MCF 10A (cell line): ENCODE measurements around the gene FASTK. TPM values are rescaled to one million over a fixed set of nuclear protein-coding genes. Genes with fewer than 3 reads are reported as not detected.

Experiments
- Bru-seq: library from RNA; stranded (reverse); fragments of 400-500 nt; gene quantifications from one replicate; lab custom pipeline; 2021; lab: Mats Ljungman, UMichigan
- BruChase-seq, 2 experiments: library from RNA; stranded (reverse); fragments of 400-500 nt; gene quantifications; one replicate each; lab custom pipeline; 2021; lab: Mats Ljungman, UMichigan
- BruUV-seq: library from RNA; stranded (reverse); fragments of 400-500 nt; replicated peaks from 2 replicates; lab custom pipeline; 2021; lab: Mats Ljungman, UMichigan
- CTCF ChIA-PET: fragments of 300-600 bp; sonication (Branson Sonifier 250); formaldehyde crosslinking; extraction: SDS; loops from one replicate; lab custom pipeline; 2021; ENCODE audit warnings: antibody characterized with exemption, inconsistent platforms; lab: Yijun Ruan, JAX
- POLR2A ChIA-PET: fragments of 300-600, 350-650 bp; sonication (Branson Sonifier 250); formaldehyde crosslinking; extraction: SDS; loops from one replicate; lab custom pipeline; 2020; ENCODE audit warnings: antibody characterized with exemption, inconsistent platforms; lab: Yijun Ruan, JAX
- DNase-seq: peaks from one replicate; pipeline ENCODE4 v3.0.0-alpha.2; 2018; ENCODE audit not compliant: unreplicated experiment
- H3K27ac Mint-ChIP-seq: one replicate; pipeline ENCODE4 v1.8.0; 2022; ENCODE audit warnings: mild to moderate bottlenecking, low read depth, mixed read lengths; ENCODE audit not compliant: unreplicated experiment
- H3K27me3 Mint-ChIP-seq: one replicate; pipeline ENCODE4 v1.8.0; 2022; ENCODE audit warnings: mixed read lengths; ENCODE audit not compliant: insufficient read depth, unreplicated experiment
- H3K36me3 Mint-ChIP-seq: one replicate; pipeline ENCODE4 v1.8.0; 2022; ENCODE audit warnings: mild to moderate bottlenecking, moderate library complexity, mixed read lengths; ENCODE audit not compliant: insufficient read depth, unreplicated experiment
- H3K4me1 Mint-ChIP-seq: one replicate; pipeline ENCODE4 v1.8.0; 2022; ENCODE audit warnings: mixed read lengths; ENCODE audit not compliant: insufficient read depth, unreplicated experiment
- H3K4me3 Mint-ChIP-seq: one replicate; pipeline ENCODE4 v1.8.0; 2022; ENCODE audit warnings: mild to moderate bottlenecking, moderate library complexity, mixed read lengths; ENCODE audit not compliant: unreplicated experiment
- H3K9me3 Mint-ChIP-seq: one replicate; pipeline ENCODE4 v1.8.0; 2022; ENCODE audit warnings: mixed read lengths; ENCODE audit not compliant: unreplicated experiment
- CTCF ChIP-seq: fragments of 200-600 bp; IDR thresholded peaks from one replicate; pipeline ENCODE4 v1.8.0; 2022; ENCODE audit warnings: antibody characterized with exemption, mild to moderate bottlenecking; ENCODE audit not compliant: unreplicated experiment
- intact Hi-C: fragments of 100-400 bp; cut with micrococcal nuclease; formaldehyde crosslinking; loops from 2 replicates; pipeline ENCODE4 v1.14.1; 2022
- long read RNA-seq: library from polyadenylated mRNA; stranded (forward); transcript quantifications from one replicate; pipeline ENCODE4 v2.0.0, GENCODE V29; 2022
- total RNA-seq: library from RNA; stranded (reverse); gene quantifications from 2 replicates; pipeline ENCODE4 v1.2.3, GENCODE V29; 2022

FASTK gene
- total RNA-seq (79.3 and 83.6 TPM in 2 replicates), Bru-seq, nascent RNA (percentile 67 among the genes with signal in this experiment), BruChase-seq, experiment 1, labeled RNA remaining after a 6-hour chase (percentile 84 among the genes with signal in this experiment), BruChase-seq, experiment 2, labeled RNA remaining after a 2-hour chase (percentile 81 among the genes with signal in this experiment)
- long read RNA-seq, transcript FASTK-201 (10 exons, 1,827 nt), result major isoform, 104 of 216 reads
- long read RNA-seq, transcript FASTK-213 (9 exons, 1,826 nt), result minor isoform, 12 of 216 reads
- long read RNA-seq, transcript FASTK-212 (10 exons, 1,764 nt), result minor isoform, 12 of 216 reads
- long read RNA-seq, partial matches to known transcripts, result 15 of 216 reads
- long read RNA-seq, other reads (novel, unspliced or antisense), result 72 of 216 reads

GRCh38 chr7:151080522-151081169, at the start of gene FASTK:
Gene FASTK (minus strand): TSS chr7:151080809. CDS start chr7:151080766, 43 bp downstream.
- no peak for TF ChIP-seq CTCF
- ChIA-PET CTCF (interaction anchor here (0.5 to 1.0 kb wide), 6 partner anchors 10 to 51 kb away, joined by 3 read pairs; no protein-coding TSS in a partner anchor), POLR2A (interaction anchor here (0.8 to 10.0 kb wide), 6 partner anchors 20 to 101 kb away, joined by 3 to 151 read pairs (median 8); partner anchors contain the start of genes ABCB8, CDK5 and SLC4A2)
- peak; percentile 91 for DNase-seq
- Mint-ChIP-seq H3K9me3 (no peaks in the 10 kb centered on the region), H3K4me1 (peaks cover 32% of the 10 kb centered on the region), H3K4me3 (peak within 1 kb of the TSS; percentile 91), H3K27ac (peak within 1 kb of the TSS; percentile 83), H3K36me3 (peaks cover 17% of the 10 kb centered on the region), H3K27me3 (no peaks in the 10 kb centered on the region)
- intact Hi-C loops, result loop anchor here (1.0 to 2.0 kb wide), 2 partner anchors 21 to 52 kb away; partner anchors contain the start of genes ABCB8 and SLC4A2
- BruUV-seq, result no TSS peak

- intact Hi-C loops, result no loop called here
- H3K4me1 Mint-ChIP-seq, result no peaks in the 10 kb centered on the region
- CTCF ChIA-PET, result interaction anchor here (0.6 to 3.5 kb wide), 5 partner anchors 10 to 146 kb away, joined by 3 to 18 read pairs (median 3); no protein-coding TSS in a partner anchor
- BruUV-seq, result no TSS peak
- POLR2A ChIA-PET, result interaction anchor here (0.7 kb wide), 1 partner anchor 102 kb away, joined by 3 read pairs; the partner anchor contains the start of gene CHPF2
- no peak overlapping the region for H3K4me3 Mint-ChIP-seq
- H3K27me3 Mint-ChIP-seq, result no peaks in the 10 kb centered on the region
- no peak for DNase-seq
- TF ChIP-seq CTCF, result no peak
- H3K9me3 Mint-ChIP-seq, result no peaks in the 10 kb centered on the region
- H3K36me3 Mint-ChIP-seq, result peaks cover 40% of the 10 kb centered on the region
- no peak overlapping the region for H3K27ac Mint-ChIP-seq
Observed at GRCh38 chr7:151129960-151130591, 49.5 kb upstream of the FASTK start.

GRCh38 chr7:151129117-151129959, 48.7 kb upstream of the FASTK start:
- Mint-ChIP-seq H3K36me3 (peaks cover 35% of the 10 kb centered on the region), H3K27me3 (no peaks in the 10 kb centered on the region)

More at GRCh38 chr7:151129117-151129959, 48.7 kb upstream of the FASTK start:
- intact Hi-C loops, result no loop called here
- Mint-ChIP-seq H3K4me1 (no peaks in the 10 kb centered on the region), H3K27ac (no peak overlapping the region), H3K4me3 (no peak overlapping the region), H3K9me3 (no peaks in the 10 kb centered on the region)
- POLR2A ChIA-PET, result interaction anchor here (0.7 kb wide), 1 partner anchor 103 kb away, joined by 3 read pairs; the partner anchor contains the start of gene CHPF2
- BruUV-seq, result no TSS peak
- no peak for DNase-seq
- CTCF ChIA-PET, result interaction anchor here (0.6 to 3.5 kb wide), 7 partner anchors 10 to 145 kb away, joined by 3 to 18 read pairs (median 3); no protein-coding TSS in a partner anchor
- no peak for TF ChIP-seq CTCF
